HG03039 (cell line): ENCODE results near the gene CACNA1D.

Source experiments
- ATAC-seq: cut with Tn5 transposase; IDR thresholded peaks from one replicate; pipeline ENCODE4 v1.9.1; 2021; ENCODE audit warnings: mild to moderate bottlenecking, moderate library complexity; ENCODE audit not compliant: unreplicated experiment

Gene CACNA1D

DNA sequence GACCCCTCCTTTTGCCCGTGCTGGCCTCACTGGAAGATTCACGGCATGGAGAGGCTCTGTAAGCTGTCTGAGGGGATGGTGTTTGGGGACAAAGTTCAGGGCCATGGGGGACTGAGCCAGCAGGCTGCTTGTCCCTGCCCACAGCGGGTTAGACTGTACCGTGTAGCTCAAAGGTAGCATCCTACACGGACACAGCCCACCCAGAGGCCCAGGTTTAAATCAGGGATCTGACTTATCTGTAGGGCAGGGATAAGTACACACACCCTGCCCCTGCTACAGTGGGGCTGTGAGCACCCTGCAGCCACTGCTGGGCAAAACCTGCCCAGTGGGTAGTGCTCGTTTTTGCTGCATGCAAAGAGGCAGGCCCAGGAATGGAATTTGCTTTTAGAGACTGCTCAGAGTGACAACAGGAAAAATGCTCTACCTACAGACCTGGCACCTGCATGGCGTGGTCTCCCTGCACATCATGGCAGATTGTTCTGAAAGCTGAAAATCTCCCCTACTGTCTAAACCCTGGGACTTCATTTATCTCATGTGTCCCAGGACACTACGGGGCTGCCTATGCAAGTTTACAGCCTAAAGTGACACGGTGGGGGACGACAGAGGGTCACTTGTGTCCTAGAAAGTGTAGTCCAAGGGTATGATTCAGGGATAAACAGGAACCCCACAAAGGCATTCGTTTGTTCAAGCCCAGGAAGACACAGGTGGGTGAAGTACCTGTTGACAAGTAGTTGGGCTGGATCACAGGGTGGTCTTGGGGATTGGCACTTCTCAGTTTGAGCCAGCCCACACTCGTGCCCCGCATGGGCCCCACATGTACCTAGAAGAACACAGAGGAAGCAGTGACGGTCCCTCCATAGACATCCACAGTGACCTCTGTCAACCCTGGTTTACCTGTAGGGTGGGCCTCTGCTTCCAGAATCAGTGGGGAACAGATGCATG, 324.1 kb downstream of the CACNA1D start:
- ATAC-seq = no peak

DNA sequence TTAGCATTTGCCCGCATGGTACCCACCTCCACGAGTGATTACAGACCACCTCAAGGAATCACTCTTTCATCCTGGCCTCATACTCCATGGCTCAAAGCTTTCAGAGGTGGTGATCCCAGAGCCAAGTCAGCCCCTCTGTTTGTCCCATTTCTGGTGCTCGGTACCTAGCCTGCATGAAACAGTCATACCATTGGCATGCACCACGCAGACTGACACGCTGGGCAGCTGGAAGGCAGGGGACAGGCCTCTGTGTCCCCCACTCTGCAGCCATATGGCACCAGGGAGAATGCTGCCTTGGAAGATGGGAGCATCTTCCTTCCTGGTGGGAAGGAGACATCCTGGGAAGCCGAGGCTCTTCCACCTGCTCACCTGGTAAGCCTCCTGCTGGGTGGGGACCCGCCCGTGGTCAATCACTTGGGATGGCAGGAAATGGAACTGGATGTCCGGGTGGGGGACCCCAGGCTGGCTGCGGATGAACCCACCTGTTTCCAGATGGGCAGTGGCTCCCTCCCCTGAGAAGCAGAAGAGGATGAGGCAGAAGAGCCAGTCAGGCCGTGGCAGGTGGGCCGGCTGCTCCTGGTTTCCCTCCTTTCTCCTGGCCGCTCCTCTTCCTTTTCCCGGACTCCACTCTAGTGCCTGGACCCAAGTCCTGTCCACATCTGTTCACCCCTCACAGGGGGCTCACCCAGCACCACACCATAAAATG, 324.9 kb downstream of the CACNA1D start:
- ATAC-seq = no peak

DNA sequence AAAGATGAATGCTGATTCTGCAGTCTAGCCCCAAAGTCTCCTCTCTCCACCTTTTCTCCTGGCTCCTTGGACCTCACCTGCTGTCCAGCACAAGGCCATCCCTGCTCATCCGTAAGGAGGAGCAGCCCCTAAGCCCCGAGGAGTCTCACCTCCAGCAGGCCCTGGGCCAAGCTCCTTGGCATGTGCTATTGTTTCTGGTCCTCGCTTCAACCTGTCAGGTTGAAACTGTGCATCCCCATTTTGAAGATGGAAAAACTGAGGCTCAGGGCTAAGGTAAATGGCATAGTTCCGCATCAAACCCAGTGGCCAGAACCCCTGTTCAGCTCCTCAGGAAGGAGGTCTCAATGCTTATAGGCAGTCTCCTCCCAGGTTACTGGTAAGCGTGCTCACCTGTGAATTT, 325.7 kb downstream of the CACNA1D start:
- no peak for ATAC-seq

DNA sequence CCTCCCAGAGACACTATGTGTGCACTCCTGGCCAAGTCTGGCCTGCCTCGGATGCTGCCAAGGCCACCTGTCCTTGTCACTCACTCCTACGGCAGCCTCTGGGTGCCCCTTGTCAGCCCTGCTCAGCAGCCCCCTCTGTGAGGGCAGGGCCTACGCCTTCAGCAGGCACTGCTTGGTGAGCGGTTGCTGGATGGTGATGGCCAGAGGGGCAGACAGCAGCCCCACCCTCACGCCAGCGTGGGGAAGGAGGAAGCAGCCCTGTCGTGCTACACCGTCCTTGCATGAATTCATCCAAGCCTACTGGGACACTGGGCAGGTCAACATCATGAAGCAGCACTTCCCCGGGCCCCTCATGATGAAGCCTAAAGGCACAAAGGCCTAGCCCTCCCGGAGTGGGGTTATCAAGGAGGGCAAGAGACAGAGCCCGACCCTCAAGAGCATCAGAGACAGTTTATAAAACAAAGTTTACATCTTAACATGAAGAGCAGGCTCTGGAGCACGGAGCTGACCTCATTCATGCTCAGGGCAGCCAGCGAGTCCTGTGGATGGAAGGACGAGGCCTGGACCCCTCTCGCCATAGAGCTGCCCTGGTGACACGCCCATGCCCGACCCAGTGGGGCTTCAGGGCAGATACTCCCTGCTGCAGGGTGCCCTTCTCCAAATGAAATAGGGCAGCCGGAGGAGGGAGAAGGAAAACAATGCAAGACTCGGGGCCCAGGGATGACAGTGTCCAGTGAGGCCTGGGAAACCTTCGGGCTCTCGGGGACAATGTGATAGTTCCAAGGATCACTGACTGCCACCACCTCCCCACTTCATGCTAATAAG, 326.6 kb downstream of the CACNA1D start:
- ATAC-seq = no peak

DNA sequence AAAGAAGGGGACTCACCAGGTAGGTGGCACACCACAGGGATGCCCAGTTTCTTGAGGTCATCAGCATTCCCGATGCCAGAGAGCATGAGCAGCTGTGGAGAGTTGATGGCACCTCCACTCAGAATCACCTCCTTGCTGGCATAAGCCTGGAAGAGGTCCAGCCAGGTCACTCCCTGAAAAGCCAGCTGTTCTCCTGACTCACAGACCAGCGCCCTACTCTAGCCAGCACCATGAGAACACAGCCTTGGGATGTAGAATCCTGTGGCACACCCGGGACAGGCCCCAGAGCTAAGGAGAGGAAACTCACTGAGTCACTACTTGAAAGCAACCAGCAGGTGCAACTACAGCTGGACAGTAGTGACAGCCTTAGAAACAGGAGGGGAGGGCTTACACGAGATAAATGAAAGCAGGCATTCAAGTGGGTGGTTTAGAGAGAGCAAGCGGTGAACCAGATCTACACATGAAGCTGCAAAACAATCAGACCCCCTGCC, 327.3 kb downstream of the CACNA1D start:
- no peak for ATAC-seq

DNA sequence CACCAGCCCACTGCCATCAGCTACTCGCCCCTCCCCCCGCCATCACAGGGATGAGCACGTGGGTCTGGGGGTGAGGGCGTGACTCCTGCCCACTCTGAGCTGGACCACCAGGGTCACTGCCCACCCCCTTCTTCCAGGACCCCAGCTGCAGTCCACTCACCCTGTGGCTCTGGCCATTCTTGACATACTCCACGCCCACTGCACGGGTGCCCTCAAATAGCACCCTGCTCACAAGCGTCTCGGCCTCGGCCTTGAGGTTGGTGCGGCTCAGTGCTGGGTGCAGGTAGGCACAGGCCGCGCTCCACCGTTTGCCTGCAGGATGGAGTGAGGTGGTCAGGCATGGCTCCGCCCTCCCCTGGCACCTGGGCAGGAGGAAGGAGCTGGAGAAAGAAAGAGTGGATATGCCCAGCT, 327.9 kb downstream of the CACNA1D start:
- ATAC-seq = no peak

DNA sequence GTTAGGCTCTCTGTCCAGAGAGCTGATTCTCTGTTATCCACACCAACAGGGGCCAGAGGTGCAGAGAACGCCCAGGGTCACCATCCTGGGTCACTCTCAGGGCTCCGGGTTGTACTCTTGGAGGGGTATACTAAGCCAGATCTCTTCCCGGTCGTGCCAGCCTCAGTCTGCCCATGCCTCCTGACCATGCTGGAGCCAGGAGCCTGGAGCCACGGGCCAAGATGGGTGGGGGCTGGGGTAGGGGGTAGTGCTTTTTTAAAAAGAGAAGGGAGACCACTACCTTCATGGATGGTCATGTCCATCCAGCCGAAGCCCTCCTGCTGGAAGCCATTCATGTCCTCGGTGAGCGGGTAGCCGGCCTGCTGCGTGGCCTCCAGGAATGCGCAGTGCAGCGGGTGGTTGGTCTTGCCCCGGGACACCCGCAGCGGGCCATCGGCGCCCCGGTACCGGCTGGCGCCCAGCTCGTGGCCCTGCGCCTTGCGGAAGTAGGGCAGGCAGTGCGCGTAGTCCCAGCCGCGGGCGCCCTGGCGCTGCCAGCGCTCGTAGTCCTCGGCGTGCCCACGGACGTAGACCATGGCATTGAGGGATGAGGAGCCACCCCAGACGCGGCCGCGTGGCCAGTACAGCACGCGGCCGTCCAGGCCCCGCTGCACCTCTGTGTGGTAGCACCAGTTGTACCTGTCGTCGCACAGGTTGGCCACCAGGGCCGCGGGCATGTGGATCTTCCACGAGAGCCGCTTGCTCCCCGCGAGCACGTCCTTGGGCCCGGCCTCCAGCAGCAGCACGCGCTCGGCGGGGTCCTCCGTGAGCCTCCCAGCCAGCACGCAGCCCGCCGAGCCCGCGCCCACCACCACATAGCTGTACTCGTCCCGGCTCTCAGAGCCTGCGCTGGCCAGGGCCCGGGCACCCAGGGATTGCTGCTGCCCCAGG, 328.9 kb downstream of the CACNA1D start:
- no peak for ATAC-seq

DNA sequence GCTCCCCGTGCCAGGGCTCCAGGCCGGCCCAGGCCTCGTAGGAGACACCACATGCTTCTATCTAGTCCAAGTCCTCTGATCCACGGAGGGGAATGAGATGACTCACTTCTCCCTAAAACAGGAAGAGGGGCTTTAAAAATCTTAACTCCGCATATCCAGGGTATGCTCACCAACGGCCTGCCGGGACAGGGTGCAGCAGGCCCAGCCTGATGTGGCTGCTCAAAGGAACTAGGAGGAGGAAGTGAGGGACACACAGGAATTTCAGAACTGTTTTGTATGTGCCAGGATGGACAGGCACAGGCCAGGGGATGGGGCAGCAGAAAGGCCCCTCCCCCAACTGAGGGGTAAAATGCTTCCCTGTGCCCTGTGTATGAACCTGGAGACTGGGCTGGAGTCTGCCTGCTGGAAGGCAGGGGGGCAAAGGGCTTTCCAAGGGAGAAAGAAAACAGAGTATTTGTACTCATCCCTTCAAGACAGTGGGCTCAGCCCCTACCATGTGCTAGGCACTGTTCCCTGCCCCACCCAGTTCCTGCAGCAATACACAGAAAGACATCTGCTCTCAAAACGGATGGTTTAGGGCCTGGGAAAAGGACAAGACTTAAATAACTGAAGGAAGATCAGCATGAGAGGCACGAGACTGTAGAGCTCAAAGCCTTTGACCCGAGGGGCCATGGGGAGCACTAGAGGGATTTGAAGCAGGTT, 329.7 kb downstream of the CACNA1D start:
- ATAC-seq = no peak

DNA sequence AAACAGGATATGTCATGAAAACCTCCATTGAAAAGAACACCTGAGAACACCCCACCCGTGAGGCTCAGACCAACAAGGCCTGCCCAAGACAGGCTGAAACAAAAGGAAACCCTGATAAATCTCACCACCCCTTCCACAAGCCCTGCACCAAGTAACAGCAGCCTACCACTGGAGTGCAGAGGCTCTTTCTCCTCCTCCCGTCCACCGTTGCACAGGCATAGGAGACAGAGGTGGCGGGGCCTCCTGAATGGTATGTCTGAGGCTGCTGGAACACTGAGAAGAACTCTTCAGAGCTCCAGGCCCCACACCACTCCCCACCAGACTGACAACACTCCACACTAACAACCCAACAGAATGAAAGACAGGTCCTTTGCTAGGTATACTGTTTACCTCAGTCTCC, 330.4 kb downstream of the CACNA1D start:
- ATAC-seq = no peak

DNA sequence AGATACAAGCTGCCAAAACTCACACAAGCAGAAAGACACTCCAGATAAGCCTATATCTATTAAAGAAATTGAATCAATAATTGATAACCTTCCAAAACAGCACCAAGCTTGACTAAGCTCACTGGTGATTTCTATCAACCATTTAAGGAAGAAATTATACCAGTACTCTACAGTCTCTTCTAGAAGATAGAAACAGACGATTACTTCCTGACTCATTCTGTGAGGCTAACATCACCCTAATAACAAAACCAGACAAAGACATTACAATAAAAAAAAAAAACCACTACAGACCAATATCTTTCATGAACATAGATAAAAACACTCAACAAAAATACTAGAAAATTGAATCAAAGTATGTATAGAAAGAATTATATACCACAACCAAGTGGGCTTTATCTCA, 331.6 kb downstream of the CACNA1D start:
- ATAC-seq = no peak

DNA sequence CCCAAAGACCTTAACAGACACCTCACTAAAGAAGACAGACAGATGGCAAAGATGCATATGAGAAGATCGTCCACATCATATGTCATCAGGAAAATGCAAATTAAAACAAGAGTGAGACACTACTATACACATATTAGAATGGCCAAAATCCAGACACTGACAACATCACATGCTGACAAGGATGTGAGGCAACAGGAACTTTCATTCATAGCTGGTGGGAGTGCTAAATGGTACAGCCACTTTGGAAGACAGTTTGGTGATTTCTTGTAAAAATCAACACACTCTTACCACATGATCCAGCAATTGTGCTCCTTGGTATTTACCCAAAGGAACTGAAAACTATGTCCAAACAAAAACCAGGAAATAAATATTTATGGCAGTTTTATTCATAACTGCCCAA, 334.2 kb downstream of the CACNA1D start:
- ATAC-seq = no peak

DNA sequence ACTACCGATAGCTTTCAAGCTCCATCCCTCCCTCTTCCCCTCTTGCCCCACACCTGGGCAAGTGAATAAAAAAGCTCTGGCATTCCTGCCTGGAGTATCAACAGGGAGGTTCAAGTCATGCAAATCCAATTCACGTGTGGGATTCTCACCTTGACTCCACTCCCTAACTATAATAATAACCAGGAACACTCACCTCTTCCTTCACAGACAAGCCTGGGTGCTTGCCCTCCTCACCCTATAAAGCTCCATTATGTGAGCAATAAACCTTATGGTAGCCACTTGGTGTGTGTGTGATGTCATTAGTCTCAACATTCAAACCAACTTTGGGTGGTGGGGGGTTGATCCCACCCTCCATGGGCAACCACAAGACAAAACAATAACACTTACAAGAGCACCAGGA, 335.2 kb downstream of the CACNA1D start:
- ATAC-seq = no peak

DNA sequence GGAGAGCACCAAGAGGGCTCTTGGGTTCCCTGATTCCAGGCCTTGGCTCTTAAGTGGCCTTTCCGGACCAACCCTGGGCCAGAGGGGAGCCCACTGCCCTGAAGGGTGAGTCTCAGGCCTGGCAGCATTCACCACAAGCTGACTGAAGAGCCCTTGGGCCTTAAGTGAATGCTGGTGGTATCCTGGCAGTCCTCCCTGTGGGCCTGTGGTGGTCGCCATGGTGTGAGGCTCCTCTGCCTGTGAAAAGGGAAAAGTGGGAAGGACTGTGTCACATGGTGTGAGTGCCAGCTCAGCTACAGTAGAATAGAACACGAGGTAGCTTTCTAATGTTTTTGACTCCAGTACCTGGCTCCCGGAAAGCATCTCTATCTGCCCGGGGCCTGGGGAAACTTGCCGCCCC, 336.5 kb downstream of the CACNA1D start:
- no peak for ATAC-seq

DNA sequence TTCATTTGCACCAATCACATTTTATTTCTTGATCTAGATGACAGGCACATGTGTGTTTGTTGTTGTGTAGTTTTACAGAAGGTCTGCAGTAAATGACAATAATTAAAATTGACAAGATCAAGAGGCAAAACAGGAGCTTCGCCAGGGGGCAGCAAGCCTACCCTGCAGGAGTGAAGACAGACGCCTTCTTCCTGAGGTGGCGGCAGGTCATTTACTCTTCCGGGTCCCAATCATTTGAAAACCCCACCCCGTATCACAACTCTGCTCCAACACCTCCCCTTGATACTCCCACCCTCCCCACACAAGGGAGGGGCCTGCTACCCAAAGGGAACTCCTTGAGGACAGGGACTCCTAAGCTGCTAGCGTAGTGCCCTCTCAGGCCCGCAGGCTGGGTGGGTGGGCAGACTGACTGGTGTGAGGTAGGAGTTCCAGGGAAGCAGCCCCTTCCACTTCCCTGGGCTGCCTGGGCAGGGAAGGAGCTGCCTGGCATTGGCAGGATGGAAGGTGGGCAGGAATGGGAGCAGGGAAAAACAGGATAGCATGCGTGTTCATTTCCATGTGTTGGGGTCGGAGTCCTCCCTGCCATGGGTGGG, 338.7 kb downstream of the CACNA1D start:
- no peak for ATAC-seq

DNA sequence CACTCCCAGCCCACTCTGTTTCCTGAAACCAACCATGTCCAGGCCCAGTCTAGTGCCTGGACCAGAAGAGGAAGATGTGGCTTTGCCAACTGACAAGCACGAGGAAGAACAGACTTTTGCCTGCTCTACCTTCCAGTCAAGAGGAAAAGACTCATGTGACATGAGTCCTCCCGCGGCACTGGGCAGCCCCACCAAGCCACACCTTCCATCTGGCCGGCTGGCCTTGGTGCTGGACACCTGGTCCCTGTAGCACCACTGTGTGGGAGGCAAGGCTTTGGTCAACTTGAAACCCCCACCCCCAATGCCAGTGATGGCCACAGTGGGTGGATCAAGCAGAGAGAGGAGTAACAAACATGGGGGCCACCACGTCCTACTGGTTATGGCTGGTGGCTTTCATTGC, 339.3 kb downstream of the CACNA1D start:
- no peak for ATAC-seq

DNA sequence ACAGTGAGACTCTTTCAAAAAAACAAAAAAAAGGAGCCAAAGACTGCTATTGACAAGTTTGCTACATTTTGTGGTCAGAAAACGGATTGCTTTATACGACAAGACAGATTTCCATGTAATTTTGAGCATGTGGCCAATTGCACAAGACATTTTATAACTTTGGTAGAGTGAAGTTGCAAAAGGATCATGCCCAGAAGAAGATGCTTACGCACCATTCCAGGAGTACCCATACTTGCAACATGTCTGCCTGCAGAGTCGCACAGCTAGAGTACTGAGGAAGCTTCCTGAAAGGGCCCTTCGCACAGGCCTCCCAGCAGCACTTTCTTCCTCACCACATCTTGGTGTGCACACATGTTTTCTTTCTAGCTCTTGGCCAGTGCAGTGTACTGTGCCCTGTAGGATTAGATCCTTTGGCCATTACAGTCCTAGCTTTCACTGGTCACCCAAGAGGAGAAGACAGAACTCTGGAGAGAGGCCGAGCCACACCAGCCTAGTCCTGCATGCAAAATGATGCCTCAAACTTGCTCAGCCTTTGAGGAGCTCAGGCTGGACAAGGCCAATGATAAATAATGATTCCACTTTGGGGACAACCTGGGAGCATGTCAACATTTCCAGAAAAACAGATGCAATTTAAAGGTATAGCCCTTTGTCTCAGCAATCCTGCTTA, 340.2 kb downstream of the CACNA1D start:
- ATAC-seq = no peak

DNA sequence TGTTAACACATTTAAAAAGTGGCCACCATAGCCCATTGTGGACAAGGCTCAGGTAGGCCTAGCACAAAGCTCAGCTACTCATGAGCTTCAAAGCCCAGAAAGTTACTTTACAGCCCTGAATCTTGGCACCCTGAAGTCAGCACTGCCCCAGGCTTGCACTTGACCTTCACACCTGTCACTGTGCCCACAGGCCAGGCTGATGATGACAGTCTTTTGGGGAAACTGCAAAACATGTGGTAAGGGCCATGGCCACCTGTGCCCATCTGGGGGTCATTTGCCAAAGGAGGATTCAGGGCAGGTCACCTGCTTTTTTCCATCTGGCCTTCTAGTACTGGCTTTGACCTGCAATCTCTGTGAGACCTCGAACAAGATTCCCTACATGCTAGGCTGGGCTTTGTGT, 340.8 kb downstream of the CACNA1D start:
- ATAC-seq = no peak

DNA sequence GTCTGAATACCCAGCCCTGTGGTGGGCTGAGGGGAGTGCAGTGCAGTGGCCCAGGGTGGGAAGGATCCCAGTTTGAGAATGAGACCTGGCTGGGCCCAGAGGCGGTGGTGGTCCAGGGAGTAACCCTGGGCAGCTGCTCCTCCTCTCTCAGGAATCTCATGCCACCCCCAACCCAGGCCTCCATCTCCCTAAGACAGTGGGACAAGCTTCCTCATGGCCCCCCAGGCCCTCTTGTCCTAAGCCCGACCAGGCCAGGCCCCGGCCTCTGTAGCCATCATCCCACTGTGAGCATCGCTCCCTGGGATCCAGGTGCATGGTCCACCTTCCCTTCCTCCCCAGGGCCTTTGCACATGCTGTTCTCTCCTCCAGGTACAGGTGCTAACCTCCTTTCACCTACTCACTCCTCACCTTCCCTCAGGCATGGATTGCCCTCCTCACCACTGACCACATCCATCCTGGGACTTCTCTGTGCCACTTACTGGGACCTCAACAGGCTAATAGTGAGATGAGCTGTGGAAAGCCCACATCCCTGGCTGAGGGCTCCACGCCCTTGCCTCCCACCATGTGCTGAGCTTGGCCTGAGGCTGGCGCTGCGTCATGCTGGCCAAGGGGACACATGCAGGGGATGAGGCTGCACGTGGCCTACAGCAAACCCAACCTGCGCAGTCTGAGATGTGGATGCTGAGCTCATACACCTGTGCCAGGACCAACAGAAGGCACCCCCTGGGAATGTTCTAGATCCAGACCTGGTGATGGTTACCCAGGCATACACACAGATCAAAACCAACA, 341.9 kb downstream of the CACNA1D start:
- no peak for ATAC-seq
